Central memory CD8-positive, alpha-beta T cell (primary cell): ENCODE results near the gene BCL7B.
"Not testable (repeated sequence)": the region's sequence is repeated elsewhere in the genome, so short reads cannot be mapped to it uniquely, and the experiment has no call there.

Experiments
- ATAC-seq: fragments of 150-1000 bp; cut with Tn5 transposase; replicated peaks from 2 replicates; pipeline ENCODE4 v1.10.0; 2022; ENCODE audit warnings: mild to moderate bottlenecking, moderate FRiP score, moderate number of reproducible peaks; ENCODE audit not compliant: poor library complexity, severe bottlenecking; ENCODE audit errors: extremely low read depth
- DNase-seq, 2 donors: peaks; one replicate each; pipeline ENCODE4 v3.0.0; 2021; ENCODE audit warnings: low spot score in 2 of 2
- H3K27ac Mint-ChIP-seq: one replicate; pipeline ENCODE4 v1.8.0; 2022; ENCODE audit warnings: low read depth, mild to moderate bottlenecking, moderate library complexity, mixed read lengths
- H3K27me3 Mint-ChIP-seq: one replicate; pipeline ENCODE4 v1.8.0; 2022; ENCODE audit warnings: mixed read lengths
- H3K36me3 Mint-ChIP-seq: one replicate; pipeline ENCODE4 v1.8.0; 2022; ENCODE audit warnings: mild to moderate bottlenecking, moderate library complexity, mixed read lengths; ENCODE audit not compliant: insufficient read depth
- H3K4me1 Mint-ChIP-seq: one replicate; pipeline ENCODE4 v1.8.0; 2022; ENCODE audit warnings: mixed read lengths
- H3K4me3 Mint-ChIP-seq: one replicate; pipeline ENCODE4 v1.8.0; 2022; ENCODE audit warnings: mild to moderate bottlenecking, moderate library complexity, mixed read lengths
- H3K9me3 Mint-ChIP-seq: one replicate; pipeline ENCODE4 v1.8.0; 2022; ENCODE audit warnings: mixed read lengths

BCL7B gene

GRCh38 chr7:73495507-73495906, 62.0 kb downstream of the BCL7B start:
- Mint-ChIP-seq H3K4me1 (peaks cover 28% of the 10 kb centered on the region), H3K36me3 (peaks cover 81% of the 10 kb centered on the region)
- H3K27ac Mint-ChIP-seq, ATAC-seq, DNase-seq, H3K4me3 Mint-ChIP-seq, H3K27me3 Mint-ChIP-seq, H3K9me3 Mint-ChIP-seq: not testable (repeated sequence)

GRCh38 chr7:73489976-73490375, 67.5 kb downstream of the BCL7B start:
- Mint-ChIP-seq H3K4me3 (no peak overlapping the region), H3K4me1 (peaks cover 9% of the 10 kb centered on the region), H3K36me3 (peaks cover 76% of the 10 kb centered on the region), H3K27ac (no peak overlapping the region), H3K9me3 (no peaks in the 10 kb centered on the region), H3K27me3 (no peaks in the 10 kb centered on the region)
- ATAC-seq (no peak), DNase-seq (no peak)

DNA sequence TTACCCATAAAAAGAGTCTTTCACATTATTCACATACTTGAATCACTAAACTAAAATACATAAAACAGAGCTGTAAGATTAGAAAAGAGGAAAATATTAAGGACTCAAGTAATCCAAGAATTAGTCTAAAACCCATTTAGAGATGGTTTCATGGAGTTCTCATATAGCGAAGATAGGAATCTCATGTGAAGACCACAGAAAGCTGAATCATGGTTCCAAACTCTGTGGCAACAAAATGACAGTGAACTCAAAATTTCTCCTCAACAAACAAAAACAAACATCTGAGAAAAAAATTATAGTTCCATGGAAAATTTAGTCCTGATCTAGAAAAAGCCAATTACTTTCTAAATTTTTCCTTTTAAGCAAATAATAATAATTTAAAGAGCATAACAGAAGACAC, 70.0 kb downstream of the BCL7B start:
- DNase-seq (no peak), ATAC-seq (no peak)
- Mint-ChIP-seq H3K36me3 (peaks cover 70% of the 10 kb centered on the region), H3K4me1 (peaks cover 3% of the 10 kb centered on the region), H3K4me3 (no peak overlapping the region), H3K27me3 (no peaks in the 10 kb centered on the region), H3K9me3 (no peaks in the 10 kb centered on the region), H3K27ac (peak overlapping the region; percentile 63)
